Umbilical cord (tissue), 2 donors: ENCODE data around the gene GRHL1. TPM values are rescaled to one million over a fixed set of nuclear protein-coding genes. Genes with fewer than 3 reads are reported as not detected.
"Not testable (repeated sequence)": the region's sequence is repeated elsewhere in the genome, so short reads cannot be mapped to it uniquely, and the experiment has no call there.

Source experiments
- DNase-seq: peaks from one replicate; pipeline ENCODE4 v3.0.0-alpha.2; 2015; ENCODE audit warnings: low spot score
- total RNA-seq: library from RNA; depleted of rRNA; stranded (reverse); fragments of >200 nt; gene quantifications from one replicate; pipeline ENCODE4 v1.2.3, GENCODE V29; 2014; ENCODE audit warnings: low replicate concordance; ENCODE audit not compliant: insufficient read depth

Gene GRHL1, protein sequence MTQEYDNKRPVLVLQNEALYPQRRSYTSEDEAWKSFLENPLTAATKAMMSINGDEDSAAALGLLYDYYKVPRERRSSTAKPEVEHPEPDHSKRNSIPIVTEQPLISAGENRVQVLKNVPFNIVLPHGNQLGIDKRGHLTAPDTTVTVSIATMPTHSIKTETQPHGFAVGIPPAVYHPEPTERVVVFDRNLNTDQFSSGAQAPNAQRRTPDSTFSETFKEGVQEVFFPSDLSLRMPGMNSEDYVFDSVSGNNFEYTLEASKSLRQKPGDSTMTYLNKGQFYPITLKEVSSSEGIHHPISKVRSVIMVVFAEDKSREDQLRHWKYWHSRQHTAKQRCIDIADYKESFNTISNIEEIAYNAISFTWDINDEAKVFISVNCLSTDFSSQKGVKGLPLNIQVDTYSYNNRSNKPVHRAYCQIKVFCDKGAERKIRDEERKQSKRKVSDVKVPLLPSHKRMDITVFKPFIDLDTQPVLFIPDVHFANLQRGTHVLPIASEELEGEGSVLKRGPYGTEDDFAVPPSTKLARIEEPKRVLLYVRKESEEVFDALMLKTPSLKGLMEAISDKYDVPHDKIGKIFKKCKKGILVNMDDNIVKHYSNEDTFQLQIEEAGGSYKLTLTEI
- total RNA-seq, result 13.2 TPM

GRCh38 chr2:9951522-9952285 lies at the start of gene GRHL1:
GRHL1 (plus strand) TSS chr2:9951693; CDS start chr2:9951834, 141 bp downstream.
- peak; percentile 96 for DNase-seq

GRCh38 chr2:9905413-9905812 lies 46.1 kb upstream of the GRHL1 start:
- peak; percentile 66 for DNase-seq

DNA sequence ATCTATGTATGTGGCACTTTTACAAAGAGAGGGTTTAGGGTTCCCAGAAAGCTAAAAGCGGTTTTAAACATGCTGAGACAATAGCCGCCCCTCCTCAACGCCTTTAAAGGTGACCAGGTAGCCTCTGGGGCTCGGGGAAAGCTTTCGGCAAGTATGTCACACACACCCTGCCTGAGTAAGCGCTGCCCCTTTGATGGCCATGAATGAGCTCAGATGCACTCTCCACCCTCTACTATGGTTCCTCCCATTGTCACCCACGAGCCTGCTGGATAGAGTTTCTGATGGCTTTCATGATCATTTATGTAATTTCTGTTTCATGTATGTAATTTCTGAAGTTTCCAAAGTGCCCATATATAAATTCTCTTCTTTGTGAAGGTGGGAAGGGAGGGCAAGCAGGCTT lies 44.1 kb upstream of the GRHL1 start:
- no peak for DNase-seq

GRCh38 chr2:9908639-9909038 lies 42.9 kb upstream of the GRHL1 start:
- no peak for DNase-seq

DNA sequence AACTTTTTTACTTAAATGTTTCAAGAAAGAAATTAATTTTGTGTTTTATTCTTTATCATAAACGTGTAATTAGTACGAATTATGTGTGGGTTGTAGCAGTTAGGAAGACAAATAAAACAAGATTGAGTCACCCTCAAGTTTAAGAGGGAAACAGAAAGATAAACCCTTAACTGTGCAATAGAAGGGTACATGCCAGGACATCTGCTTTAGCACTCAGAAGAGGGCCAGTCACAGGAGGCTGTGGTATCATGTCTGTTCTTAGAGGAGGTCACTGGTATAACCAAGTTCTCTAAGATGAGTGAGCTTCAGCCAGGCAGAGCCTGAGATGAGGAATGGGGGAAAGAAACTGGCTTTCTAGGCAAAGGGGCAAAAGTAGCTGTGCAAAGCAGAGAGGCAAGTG lies 42.4 kb upstream of the GRHL1 start:
- DNase-seq, result no peak

DNA sequence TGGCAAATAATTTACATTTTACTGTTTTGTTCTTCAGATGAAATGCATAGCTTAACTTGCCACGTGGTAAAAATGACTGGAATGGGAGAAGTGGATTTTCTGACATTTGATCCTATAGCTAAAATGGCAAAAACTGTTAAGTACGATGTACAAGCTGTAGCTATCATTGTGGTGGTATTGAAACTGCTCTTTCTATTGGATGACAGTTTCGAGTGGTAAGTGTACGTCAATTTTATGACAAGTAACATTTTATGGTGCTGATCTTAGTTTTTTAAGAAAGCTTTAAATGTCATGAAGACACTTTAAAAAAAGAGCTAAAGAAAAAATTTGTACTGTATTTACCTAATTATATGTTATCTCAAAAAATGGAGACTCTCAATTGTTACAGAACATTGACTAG lies 40.8 kb upstream of the GRHL1 start:
- DNase-seq, result no peak

DNA sequence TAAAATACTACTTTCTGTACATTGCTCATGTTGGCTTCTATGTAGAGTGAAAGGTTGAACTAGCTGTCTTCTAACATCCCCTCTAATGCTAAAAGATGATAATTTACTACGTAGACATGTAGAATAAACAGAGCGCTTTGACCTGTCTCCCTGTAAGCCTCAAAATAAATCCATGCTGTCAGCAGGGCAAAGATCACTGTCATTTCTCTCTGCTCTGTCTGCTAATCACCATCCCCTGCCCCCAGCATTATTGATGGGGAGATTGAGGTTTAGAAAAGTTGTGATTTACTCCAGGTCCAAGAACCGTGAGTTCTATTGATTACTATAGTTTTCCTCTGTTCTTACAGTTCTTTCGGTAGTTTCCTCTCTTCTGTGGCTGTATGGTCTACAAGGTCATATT lies 39.0 kb upstream of the GRHL1 start:
- no peak for DNase-seq

DNA sequence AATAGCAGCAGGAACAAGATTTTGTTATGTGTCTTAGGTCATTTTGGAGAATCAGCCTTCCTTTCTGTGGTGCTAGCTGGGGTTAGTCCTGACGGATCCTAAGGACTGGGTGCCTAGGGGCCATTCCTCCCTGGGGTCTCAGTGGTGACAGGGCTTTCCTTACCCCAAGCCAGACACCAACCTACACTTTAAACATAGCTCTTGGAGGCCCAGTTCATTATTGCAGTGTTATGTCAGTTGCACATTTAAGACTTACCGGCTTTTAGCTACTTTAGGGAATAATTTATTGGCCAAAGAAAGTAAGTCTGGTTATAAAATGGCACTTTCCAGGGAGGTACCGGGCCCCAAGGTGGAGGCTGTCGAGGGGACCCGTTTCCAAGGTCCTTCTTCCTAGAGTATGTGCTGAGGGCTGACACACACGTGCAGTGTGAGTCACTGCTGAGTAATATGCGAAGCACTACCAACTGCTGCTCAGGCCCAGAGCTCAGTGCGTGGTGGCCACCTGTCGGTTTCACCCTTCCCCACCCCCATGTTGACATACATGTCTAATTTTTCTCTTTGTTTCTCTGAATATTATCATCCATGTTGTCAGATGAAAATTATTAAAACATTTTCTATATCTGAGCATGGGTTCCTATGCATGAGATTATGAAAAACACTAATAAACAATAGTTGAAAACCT lies 37.0 kb upstream of the GRHL1 start:
- DNase-seq, result no peak

DNA sequence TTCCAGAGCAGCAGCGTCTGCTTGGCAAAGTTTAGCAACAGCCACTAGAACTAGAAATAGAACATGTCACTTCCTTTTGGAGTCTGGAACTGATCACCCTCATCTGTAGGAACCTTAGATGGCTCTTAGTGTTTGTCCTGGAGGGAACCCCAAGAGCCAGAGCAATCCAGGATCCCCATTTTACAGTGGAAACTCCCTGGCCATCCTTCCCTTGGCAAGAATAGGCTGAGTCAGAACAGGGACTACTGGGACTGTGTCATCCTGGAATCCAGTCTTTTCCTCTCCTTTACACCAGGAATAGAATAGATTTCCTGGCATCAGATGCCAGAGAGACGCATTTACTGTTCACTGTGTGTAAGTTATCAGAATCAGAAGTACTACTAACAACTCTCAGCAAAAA lies 33.2 kb upstream of the GRHL1 start:
- no peak for DNase-seq

GRCh38 chr2:9919512-9919911 lies 32.0 kb upstream of the GRHL1 start:
- no peak for DNase-seq

DNA sequence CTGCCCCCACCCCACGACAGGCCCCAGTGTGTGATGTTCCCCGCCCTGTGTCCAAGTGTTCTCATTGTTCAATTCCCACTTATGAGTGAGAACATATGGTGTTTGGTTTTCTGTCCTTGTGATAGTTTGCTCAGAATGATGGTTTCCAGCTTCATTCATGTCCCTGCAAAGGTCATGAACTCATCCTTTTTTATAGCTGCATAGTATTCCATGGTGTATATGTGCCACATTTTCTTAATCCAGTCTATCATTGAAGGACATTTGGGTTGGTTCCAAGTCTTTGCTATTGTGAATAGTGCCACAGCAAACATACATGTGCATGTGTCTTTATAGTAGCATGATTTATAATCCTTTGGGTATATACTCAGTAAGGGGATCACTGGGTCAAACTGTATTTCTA lies 24.5 kb upstream of the GRHL1 start:
- not testable (repeated sequence) for DNase-seq

- DNase-seq, result no peak
These were observed 14.2 kb upstream of the GRHL1 start for GRCh38 chr2:9937258-9937657.

GRCh38 chr2:9937968-9938367 lies 13.5 kb upstream of the GRHL1 start:
- DNase-seq, result no peak

GRCh38 chr2:9939587-9940485 lies 11.7 kb upstream of the GRHL1 start:
- DNase-seq, result no peak

DNA sequence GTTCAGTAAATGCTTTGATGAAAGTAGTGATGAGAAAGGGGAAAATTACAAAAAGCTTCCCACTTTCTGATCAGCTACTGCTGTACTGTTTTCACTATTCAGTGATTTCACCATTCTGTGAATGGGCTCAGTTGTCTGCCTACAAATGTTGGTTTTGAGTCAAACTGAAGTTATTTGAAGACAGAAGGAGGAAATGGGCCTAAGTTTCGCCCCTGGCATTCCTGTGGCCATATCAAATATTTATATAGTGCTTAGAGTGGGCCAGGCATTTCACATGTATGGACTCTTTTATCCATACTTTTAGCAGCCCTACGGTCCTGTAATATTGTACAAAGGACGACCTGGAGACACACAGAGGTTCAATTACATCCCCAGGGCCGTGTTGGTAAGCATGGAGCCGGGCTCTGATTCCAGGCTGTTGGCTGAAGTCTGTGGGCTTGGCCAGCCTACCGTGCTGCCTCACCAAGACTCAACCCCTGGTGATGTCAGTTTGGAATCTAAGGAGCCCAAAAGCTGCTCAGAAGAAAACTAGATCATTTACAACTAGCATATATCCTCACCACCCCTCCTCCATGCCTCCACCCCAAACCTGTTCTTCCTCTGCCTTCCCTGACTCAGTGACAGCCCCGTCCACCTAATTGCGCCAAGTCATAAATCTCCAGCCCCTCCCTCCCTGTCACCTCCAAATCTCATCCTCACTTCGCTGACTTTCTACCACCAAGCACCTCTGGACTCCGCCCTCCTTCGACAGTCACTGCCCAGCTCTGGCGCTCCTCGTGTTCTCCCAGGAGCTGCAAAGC lies 10.1 kb upstream of the GRHL1 start:
- DNase-seq, result peak; percentile 61

DNA sequence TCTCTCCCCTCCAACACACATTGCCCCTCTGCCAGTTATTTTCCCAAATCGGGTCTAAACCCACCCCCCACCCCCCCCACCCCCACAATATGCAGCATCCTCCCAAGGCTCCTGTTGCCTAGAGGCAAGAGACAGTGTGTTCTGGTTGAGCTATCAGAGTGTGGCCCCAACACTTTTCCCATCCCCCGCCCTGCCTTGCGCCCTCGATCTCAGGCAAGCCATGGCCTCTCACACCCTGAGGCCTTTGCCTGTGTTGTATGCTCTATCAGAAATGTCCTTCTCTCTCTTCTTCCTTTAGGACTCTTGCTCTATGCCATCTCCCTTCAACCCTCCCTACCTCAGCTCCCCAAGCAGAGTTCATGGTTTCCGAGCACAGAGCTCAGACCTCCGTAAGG lies 9.5 kb upstream of the GRHL1 start:
- no peak for DNase-seq

DNA sequence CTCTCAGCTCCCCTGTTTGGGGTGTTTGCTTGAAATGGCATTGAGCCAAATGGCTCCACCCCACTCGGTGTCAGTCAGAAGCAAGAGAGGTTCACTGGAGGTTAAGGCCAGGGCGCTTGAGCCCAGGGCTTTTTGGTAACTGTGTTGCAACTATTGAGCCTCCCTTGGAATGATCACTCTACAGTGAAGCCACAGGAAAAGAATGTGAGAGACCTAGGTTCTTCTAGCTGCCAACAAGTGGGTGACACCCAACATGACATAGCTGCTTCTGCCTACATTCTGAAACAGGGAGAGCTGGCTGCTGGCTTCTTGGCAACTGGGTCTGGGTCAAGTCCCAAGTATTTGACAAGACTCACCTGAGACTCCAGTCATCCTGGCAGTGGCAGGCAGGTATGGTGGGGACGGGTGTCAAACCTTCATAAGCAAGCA lies 7.1 kb upstream of the GRHL1 start:
- no peak for DNase-seq

DNA sequence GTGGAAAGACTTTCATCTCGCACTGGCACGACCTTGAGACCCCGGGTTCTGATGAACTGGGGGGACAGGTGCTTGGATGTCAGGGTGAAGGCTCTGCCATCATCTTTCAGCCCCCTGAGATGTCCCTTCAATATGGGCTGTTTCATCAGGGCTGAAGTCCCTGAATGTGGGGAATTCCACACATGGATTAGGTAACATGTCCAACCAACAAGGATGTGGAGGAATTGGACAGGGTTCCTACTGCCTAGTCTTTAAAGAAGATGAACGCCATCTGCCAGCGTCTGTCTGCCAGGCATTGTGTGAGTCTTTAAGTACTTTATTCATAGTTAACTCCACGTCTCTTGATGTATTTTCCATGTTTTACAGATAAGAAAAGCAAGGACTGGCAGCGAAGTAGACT lies 5.9 kb upstream of the GRHL1 start:
- no peak for DNase-seq

DNA sequence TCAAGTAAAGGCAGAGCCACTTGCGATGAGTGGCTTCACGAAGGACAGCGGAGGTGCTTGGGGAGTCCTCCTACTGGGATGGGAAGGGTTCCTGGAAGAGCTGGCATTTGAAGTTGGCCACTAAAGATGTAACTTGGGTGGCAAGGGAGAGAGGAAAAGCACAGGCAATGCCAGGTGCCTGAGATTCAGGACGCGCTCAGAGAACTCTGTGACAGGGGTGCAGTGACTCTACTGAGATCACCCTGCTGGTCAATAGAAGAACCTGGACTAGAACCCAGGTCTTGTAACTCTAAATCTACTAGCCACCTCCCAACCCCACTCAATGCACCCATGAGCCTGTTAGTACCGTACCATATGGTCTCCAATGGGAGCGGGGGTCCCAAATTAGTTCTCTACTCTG lies 5.4 kb upstream of the GRHL1 start:
- DNase-seq, result no peak

GRCh38 chr2:9946818-9947217 lies 4.7 kb upstream of the GRHL1 start:
- DNase-seq, result no peak
